ENCODE results near the gene NKD2.

The NKD2 gene

DNA sequence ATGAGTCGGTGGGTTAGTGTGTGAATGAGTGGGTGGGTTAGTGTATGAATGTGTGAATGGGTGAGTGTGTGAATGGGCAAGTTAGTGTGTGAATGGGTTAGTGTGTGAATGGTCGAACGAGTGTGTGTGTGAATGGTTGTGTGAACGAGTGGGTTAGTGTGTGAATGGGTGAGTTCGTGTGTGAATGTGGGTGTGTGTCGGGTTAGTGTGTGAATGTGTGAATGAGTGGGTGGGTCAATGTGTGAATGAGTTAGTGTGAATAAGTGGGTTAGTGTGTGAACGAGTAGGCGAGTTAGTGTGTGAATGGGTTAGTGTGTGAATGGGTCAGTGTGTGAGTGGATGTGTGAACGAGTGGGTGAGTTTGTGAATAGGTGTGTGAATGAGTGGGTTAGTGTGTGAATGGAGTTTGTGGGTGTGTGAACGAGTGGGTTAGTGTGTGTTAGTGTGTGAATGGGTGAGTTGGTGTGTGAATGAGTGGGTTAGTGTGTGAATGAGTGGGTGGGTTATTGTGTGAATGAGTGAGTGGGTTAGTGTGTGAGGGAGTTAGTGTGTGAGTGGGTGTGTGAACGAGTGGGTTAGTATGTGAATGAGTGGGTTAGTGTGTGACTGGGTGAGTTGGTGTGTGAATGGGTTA lies 38.8 kb downstream of the NKD2 start:
- DNase-seq: no peak

DNA sequence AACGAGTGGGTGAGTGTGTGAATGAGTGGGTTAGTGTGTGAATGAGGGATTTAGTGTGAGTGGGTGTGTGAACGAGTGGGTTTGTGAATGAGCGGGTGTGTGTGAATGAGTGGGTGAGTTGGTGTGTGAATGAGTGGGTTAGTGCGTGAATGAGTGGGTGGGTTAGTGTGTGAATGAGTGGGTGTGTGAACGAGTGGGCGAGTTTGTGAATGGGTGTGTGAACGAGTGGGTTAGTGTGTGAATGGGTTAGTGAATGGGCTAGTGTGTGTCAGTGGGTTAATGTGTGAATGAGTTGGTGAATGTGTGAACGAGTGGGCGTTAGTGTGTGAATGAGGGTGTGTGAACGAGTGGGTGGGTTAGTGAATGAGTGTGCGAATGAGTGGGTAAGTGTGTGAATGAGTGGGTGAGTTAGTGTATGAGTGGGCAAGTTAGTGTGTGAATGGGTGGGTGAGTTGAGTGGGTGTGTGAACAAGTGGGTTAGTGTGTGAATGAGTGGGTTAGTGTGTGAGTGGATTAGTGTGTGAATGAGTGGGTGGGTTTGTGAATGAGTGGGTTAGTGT lies 39.6 kb downstream of the NKD2 start:
- no peak for DNase-seq

DNA sequence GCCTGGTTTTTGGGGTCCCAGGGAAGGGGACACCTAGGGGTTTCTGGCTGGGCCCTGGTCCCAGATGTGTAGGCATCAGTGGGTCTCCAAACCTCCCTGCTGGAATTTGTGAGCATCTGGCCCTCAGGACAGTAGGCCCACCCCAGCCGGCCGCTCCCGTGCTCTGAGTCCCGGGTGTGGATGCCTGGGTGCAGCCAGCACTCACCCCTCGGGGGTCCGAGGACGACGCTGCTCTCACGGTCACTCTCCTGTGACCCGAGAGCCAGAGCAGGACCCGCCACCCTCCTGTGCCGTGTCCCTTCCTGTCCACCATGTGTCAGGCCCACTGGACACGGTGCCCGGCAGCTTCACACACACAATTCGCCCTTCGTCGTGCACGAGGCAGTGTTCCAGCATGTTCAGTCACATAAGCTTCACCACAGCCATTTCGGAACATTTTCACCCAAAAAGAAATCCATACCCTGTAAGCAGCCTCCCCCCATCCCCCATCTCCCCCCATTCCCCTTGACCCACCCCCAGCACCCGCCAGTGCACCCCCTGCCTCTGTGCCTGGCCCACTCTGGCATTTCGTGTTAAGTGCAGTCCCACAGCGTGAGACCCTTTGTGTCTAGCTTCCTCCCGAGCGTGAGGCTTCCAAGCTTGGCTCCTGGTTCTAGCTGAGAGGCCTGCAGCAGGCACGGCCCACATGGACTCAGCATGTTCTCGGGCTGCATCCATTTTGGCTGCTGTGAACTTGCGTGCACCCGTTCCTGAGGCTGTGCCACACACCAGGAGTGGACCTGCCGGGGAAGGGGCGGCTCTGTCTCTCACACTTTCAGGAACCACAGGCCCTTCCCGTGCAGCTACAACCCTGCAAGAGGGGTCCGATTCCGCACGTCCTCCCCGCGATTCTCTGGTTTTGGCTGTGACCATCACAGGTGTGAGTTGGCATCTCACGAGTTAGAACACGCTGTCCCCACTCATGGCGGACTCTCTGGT lies 40.5 kb downstream of the NKD2 start:
- DNase-seq: no peak

DNA sequence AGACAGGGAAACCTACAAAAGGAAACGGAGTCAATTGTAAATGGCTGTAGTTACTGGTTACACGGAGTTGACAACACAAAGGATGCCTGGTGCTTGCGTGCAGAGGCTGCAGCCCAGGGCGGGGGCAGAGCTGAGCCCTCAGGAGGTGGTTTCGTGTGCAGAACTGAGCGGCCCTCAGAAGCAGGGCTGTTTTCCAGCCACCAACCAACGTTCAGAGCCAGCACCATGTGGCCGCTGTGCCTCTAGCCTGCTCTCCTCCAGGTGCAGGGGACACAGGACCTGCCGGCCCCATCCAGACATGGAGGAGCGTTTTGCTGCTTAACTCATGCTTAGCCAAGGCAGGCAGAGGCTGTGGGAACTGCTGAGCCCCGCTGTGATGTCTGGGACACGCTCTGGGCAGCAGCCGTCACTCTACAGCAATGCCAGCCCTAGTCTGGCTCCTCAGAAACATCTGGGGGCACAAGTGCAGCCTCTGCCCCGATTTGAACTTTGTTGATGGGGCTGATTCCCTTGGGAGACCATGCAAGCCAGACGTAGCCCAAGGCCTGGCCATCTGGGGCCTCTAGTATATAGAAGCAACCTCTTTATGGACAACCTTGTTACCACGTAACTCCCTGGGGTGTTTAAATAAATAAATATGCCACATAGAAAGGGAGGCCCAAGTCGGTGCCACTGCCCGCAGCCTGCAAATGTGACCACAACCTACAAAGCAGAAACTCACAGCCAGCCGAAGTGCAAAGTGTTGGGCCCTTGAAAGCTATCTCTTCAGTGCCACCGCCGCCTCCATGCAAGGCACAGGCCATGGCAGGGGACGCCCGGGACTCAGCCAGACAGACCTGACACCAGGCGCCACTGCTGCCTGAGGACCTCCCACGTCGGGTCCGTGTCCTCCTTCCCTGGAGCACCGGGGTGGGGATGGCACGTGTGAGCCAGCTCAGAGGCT lies 42.1 kb downstream of the NKD2 start:
- DNase-seq: no peak

DNA sequence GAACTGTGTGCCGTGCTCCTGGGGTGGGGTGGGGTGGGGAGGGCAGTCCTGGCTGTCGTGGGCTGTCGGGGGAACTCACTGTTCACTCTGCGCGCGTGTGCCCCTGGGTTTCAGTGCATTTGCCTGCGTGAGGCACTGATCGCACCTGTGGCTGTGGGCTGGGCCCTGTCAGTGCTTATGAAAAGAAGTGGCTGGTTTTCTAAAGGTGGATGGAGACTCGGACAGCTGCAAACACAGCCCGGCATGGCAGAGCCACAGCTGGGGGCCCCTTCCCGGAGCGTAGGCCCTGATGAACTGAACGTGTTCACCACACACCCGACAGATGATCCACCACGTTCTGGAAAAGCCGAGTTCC lies 42.7 kb downstream of the NKD2 start:
- DNase-seq: no peak

DNA sequence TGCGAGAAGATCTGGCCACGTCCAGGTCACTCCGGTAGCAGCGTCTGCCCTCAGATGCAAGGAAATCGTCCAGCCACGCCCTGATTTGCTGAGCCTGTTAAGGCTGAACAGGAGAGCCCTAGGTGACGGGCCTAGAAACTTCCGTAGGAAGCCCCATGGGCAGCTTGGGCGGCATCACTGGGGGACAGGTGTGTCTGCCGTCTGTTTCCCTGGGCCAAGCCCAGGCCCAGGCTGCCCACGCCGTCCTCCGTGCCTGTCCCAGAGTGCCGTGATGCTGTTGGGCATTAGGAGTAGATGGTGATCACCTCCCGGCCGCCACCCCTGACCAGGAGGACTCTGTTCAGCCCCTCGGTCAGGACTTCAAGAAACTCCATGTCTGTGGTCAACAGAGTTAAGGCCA lies 43.5 kb downstream of the NKD2 start:
- no peak for DNase-seq

DNA sequence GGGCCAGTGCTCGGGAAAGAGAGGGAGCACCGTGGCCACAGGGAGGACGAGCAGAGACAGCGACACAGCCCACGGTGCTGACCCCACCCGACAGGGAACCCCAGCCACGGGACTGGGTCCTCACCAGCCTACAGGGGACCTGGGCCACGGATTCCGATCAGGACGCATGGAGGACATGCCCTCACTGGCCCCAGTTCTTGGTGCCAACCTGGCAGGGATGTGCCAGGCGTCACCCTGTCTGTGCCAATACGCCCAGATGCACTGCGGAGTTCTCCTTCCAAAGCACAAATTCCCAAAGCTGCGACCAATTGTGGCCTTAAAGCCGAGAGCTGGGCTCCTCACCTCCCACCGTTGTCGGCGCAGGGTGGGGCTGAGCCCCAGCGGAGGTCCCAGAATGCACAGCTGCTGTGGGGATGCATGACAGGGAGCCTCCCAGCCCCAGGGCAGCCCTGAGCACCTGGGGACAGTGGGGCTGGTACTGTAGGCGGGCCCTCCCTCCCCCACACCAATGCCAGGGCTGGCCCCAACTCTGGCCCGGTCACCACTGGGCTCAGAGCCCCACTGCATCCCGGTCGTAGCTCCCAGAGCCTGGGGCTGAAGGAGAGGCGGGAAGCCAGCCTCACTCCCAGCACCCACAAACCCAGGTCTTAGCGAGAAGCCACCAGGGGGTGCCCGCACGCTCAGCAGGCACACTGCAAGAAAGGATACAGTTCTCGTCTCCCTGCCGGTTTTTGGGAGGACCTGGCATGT lies 44.2 kb downstream of the NKD2 start:
- DNase-seq: no peak

DNA sequence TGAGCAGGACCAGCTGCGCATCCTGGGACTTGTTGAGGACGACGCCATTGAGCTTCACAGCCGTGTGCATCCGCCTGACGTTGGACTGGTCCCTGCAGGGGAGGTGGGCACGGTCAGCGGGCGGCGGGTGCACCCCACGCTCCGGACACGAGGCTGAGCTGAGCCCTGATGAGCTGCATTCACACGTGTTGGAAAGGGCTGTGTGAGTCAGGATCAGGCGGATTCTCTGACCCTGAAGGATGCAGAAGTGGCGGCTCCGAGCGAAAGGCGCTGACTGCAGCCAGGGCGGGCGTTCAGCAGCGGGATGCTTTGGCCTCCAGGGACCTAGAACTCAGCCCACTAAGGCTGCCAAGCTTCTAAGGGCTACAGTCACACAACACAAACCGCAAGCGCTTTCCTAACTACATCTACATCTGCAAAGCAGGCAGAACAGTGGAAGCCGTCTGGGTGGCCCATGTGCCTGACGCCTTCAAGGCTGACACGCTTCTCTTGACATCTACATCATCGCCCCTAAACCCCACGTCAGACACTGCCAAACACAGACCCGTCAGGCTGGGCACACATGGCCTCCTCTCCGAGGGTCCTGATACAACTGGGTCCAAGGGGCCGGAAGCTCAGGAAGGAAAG lies 44.9 kb downstream of the NKD2 start:
- no peak for DNase-seq

DNA sequence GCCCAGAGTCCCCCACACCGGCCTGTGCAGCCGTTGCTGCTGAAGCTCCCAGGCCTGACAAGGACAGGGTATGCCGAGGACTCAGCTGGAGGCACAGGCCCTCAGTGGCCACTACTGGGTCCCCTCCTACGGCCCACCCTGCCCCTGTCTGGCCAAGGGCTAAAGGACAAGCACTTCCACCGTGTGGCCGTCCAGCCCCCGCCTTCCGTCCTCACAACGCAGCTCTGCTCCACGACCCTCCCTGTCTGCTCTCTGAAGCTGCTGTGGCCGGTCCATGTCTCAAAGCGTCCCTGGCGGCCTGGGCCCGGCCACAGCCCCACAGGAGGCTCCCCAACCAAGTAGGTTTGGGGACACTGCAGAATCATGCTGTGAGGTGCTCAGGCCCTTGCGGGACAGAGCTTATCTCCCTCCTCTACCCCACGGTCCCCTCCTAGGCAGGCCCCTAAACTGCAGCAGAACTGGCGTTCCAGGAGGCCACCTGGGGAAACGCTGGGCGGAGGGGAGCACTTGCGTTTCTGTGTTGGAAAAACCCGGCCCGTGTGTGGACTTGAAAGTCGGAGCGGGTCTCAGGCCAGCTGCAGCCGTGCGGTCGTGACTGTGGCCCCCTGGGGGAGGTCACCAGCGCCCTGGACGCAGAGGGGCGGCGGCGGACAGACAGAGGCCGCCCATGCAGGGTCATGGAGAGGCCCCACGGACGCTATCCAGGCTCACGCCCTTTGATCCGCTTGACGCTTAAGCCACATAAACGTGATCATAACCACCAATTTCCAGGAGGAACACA lies 45.6 kb downstream of the NKD2 start:
- no peak for DNase-seq

DNA sequence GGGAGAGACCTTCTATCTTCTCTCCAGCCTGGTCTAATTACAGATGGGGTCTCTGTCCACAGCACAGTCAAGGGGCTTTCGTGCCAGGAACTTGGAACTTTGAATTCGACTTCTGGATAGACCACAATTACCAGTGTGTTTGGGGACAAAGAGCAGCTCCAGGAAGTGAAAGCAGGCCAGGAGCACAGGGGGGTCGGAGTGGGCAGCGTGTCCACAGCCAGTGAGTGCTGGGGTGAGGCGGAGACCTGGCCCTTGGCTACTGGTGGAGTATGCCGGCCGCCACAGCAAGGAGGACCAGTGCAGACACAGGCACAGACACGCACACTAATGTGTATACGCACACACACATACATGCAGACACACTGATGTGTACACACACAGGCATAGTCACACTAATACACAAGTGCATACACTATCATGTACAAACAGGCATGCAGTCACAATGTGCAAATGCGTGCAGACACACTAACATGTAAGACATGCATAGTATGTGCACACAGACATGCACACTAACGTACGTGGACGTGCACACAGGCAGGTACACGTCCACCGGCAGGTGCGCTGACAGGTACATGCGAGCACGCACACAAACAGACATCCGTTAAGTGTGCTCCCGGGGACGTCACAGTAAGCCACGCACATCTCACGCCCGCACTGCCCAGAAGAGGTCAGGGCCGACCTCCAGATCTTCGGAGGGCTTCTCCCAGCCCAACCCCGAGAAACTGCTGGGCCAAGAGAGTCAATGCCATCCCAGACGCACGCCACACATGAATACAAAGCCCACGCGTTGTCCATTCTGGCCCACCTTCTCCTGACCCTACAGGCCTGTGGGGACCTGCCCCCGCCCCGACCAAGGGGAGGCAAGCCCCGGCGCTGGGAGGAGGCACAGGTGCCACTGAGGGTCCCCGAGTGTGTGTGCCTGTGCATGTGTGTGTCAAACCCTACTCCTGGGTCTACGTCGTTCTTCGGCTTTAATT lies 46.5 kb downstream of the NKD2 start:
- DNase-seq: no peak

DNA sequence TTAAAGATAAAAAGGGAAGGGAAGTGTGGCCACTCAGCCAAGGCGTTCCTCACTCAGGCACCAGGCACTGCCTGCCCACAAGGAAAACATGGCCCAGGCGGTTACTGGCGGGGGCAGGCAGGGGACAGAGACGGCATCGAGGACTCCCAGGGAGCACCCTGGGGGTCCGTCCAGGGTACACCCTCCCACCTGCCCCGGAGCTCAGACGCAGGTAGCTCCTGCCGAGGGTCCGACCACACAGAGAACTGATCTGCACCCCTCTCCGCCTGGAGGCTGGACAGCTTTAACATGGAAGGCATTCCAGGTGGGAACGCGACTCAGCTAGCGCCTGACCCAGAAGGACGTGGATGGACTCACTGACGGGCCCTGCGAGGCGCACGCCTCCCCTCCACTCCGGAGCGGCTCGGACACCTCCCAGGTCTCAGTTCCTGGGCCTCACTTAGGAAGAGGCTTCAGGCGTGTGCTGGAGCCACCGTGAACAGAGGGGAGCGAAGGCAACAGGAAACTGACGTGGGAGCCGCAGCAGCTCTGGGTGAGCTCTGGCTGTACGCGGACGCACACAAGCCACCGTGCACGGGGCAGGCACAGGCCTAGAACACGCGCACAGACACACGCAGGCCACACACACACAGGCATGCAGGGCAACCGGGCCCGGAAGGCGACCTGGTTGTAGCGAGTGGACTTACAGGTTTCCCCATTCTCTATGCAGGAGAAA lies 47.5 kb downstream of the NKD2 start:
- no peak for DNase-seq

DNA sequence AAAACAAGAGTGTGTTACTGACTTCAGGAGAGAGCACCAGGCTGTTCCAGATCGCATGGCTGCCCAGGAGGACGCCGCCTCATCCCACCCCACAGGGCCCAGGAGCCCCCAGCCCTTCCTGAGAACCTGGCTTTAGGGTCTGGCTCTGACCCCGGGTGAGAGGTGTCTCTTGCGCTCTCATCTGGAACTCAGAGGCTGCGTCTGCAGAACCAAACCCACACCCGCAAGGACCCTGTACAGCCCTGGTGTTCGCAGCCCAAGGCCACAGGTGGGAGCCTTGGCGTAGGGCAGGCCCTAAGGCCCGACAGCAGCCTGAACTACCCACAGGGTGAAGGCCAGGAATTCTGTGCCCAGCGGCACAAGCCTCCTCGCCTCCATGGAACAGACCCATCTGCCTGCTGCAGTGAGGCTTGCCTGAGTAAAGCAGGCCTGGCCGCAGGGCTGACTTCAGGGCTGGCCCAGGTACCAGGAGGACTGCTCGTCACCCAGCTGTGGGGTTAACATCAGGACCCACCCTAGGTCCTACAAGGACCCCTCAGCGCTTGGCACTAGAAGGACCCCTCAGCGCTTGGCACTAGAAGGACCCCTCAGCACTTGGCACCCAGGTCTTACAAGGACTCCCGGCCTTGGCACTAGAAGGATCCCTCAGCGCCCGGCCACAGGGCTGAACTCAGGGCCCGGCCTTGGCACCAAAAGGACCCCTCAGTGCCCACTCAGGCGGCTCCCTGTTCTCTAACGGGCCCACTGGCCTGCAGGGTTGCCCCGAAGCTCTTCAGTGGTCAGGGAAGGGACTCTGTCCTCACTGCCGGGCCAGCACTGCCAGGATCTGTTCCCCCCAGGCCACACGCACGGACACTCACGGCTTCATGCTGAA lies 48.2 kb downstream of the NKD2 start:
- no peak for DNase-seq

DNA sequence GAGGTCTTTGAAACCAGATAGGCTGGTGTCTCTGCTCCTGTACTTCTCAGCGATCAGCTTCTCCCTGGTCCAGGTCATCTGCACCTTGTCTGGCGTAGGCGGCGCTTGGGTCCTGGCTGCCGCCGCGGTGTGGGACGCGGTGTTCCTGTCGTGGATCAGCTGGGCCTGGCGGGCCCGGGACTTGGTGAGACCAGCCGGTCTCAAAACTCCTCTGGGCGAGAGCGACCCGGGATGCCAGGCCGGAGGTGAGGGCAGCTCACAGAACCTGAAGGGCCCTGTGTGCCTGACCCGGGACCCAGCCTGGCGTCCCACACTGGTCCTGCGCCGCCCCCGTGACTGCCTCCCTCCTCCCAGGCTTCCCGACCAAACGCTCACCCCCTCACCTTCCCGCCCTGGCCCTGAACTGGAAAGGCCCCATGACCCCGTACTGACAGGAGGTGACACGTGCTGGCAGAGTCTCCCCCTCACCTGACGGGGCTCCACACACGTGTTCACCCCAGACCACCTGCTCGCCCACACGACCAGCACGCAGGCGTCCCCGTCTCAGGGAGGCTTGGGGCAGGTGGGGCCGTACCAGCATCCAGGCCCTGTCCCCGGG lies 49.0 kb downstream of the NKD2 start:
- DNase-seq: no peak

DNA sequence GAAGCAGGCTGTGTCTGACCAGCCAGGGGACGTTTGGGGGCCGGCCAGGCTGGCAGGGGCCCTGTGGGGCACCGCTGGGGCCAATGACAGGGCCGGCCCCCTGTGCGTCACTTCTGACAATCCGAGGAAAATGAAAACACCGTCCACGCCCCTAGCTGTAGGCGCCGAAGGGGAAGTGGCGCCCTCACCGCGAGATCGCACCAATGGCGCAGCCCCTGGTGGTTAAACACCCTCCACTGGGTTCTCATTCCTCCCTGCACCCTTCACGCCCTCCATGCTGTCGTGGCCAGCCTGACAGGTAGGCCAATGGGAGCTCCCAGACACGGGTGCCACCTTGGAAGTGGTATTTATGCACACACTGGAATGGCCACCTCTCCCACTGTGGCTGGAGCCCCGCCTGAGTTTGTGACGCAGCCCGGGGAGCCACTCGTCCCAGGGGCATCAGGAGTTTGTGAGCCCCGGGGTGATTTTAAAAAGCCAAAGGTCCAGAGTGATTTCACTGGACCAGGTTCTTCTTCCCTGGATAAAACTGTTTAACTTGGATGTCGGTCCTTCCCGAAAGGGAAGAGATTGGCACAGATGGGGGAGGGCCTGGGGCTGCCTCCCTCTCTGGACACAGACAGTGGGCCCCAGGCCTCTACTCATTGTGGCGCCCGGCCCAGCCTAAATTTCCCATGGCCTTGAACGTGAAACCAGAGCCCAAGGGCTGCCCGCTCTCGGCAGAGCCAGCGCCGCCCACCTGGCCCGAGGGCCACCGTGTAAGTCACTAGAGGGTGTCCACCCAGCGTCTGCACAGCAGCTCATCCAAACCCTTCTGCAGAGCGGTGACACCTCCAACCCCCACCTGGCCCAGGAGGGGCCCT lies 49.7 kb downstream of the NKD2 start:
- no peak for DNase-seq

DNA sequence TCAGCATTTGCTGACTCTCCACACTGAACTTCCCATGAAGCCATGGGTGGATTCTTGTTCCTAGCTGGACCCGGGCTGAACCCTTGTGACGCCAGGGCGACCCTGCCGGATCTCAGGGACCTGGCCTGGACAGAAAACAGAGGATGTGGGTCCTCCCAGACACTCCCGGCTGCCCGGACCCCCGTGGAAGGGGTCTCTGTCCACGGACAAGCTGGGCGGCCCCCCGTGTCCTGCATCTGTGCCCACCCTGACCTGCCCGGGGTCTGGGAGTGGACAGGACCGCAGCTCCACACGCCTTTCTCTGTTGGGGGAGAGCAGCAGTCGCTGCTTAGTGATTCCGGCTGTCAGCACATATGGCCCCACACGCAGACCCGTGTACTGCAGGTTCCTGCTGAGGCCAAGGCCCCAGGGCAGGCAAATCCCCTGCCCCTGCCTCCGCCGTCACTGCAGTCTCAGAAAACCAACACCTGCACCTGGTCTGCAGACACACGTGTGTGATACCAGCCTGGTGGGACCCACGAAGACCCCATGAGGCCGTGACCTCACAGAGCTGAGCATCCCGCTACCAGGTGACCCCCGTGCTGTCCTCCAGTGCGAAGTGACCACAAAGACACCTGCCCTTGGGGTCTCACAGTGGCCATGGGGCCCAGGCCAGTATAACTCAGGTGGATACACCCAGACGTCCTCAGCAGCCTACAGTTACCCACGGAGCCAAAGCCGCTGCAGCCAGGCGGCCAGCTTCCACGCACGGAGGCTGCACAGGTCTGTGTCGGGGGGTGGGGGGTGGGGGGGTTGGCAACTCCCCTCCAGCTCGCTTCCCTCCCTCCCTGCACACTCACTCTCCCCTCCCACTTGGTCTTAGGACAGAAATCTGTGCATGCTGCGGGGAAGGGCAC lies 50.6 kb downstream of the NKD2 start:
- no peak for DNase-seq

All from CD4-positive, alpha-beta T cell treated with Interleukin-6 for 4 hours (primary cell).